Endometrial microvascular endothelial cells (primary cell): ENCODE data around the gene CHPT1. TPM values are rescaled to one million over a fixed set of nuclear protein-coding genes. Genes with fewer than 3 reads are reported as not detected.
"Not testable (repeated sequence)": the region's sequence is repeated elsewhere in the genome, so short reads cannot be mapped to it uniquely, and the experiment has no call there.

Source experiments
- in situ Hi-C: cut with HindIII; loops from 2 replicates; pipeline ENCODE4 v1.10.0; 2017; ENCODE audit warnings: low sequenced_read_pairs, low pct_unique_long_range_greater_than_20kb; ENCODE audit errors: inconsistent ontology term
- total RNA-seq: library from RNA; depleted of rRNA; stranded (reverse); fragments of >200 nt; gene quantifications from one replicate; pipeline ENCODE4 v1.2.3, GENCODE V29; 2015; ENCODE audit errors: inconsistent ontology term

The CHPT1 gene
- total RNA-seq = 32.0 TPM

DNA sequence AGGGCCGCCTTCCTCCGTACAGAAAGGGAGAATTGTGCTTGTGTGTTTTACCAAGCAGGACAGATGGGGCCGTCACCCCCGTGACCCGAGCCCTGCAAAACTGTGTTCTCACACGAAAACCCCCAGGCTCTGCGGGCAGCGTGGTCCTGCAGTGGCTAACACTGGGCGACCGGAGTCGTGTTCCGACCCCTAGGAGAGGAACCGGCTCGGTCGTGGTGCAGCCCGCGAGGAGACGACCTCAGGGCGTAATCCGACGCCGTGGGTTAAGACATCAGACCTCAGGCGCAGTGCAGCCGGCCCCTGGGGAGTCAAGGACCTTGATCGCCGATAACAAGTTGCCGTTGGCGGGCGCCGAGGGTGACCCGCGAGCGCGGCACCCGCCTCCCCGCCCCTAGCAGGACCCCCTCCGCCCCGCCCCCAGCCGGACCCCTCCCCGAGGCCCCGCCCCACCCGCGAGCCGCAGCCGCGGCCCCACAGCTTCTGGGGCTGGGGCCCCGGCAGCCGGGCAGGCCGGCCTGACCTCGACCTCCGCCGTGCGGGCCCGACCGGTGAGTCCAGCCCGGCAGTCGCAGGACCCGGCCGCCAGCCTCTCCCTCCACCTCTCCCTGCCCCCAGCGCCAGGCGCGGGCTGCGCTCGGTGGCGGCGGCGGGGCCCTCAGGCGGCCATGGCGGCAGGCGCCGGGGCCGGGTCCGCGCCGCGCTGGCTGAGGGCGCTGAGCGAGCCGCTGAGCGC lies at the start of gene CHPT1:
TSS of gene CHPT1 (plus strand) at position 444 of the 733 bp plus-strand sequence. CDS start at position 666, 222 bp downstream.
- in situ Hi-C loops = no loop called here

GRCh38 chr12:101647711-101648110 lies 49.7 kb upstream of the CHPT1 start:
- in situ Hi-C loops = no loop called here

- in situ Hi-C loops = no loop called here
These were observed 49.2 kb upstream of the CHPT1 start for GRCh38 chr12:101648195-101648594.

DNA sequence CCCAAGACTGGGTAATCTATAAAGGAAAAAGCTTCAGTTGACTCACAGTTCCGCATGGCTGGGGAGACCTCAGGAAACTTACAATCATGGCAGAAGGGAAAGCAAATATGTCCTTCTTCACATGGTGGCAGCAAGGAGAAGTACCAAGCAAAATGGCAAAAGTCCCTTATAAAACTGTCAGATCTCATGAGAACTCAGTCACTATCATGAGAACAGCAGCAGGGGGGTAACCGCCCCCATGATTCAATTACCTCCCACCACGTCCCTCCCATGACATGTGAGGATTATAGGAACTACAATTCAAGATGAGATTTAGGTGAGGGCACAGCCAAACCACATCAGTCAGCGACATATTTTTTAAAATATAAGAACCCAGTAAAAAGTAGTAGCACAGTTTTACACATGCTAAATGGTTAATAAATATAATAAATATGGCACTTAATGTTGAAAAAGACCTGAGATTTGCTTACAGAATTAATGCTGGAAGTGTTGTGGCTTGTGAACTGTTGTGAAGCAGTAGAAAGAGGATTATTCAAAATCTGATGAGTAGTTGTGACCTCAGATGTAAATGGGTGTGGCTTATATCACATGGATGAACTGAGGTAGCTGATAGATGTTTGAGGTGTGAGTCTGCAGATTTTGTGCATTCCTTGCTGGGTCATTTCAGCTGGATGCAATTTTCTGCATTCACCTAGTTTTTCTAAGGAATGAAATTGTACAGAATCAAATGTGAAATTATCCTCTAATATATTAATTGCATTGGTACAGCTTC lies 46.9 kb upstream of the CHPT1 start:
- in situ Hi-C loops = no loop called here

DNA sequence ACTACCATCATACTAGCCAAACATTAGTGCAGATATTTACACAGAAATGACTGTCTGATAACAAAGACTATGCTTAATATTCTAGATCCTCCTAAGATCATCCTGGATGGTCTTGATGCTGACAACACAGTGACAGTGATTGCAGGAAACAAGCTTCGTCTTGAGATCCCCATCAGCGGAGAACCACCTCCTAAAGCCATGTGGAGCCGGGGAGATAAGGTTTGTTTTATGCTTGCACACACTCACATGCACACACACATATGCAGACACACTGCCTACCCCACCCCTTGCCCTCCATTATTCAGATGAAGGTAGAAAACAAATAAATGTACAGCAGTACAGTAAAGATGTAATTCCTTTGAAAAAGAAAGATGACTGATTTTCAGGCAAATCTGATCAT lies 44.4 kb upstream of the CHPT1 start:
- in situ Hi-C loops = no loop called here

DNA sequence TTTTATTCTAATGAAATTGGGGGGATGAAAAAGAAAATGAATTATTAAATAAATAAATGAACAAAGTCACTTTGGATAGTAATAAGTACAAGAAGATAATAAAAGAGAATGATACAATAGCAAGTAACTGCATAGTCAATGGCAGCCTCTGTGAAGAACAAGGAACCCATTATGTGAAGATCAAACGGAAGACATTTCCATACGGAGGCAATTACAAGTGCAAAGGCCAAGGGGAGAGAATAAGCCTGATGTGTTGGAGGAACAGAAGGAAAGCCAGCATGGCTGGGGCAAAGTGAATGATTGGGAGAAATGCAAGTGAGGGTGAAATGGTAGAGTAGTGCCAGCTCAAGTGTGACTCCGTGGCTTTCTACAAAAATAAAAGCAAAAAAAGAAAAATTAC lies 43.9 kb upstream of the CHPT1 start:
- in situ Hi-C loops = no loop called here

DNA sequence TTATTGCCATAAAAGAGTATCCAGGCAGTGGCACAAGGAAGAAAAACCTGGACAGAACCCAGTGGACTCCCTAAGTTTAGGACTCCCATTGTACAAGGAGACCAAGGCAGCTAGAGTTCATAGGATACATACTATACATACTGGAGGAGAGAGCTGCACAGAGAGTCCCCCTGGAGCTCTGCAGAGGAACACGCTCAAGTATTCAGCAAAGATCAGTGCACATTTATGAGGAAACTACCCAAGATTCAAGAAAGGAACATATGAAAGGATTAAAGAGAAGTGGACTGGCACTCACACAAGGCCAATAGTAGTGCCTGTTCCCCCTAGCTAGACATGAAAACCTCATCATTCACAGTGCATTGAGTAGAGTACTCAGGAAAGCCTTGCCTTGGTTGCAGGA lies 43.0 kb upstream of the CHPT1 start:
- in situ Hi-C loops = no loop called here

GRCh38 chr12:101655393-101655792 lies 42.0 kb upstream of the CHPT1 start:
- in situ Hi-C loops = no loop called here

GRCh38 chr12:101660662-101661061 lies 36.8 kb upstream of the CHPT1 start:
- in situ Hi-C loops = not testable (repeated sequence)

DNA sequence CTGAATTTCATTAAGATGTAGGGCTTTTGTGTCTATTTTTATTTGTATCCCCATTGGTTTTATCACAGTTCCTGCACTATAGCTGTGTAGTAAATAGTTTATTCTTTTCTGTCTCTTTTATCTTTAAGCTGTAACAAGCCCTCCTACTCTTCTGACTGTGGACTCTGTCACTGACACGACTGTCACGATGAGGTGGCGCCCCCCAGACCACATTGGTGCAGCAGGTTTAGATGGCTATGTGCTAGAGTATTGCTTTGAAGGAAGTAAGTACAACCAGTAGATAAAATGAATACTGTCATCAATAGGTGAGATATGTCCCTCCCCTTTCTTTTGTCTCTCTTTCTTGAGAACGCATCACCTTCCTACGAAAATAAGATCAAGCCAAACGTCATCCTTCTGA lies 34.1 kb upstream of the CHPT1 start:
- in situ Hi-C loops = no loop called here

- in situ Hi-C loops = no loop called here
These were observed 32.4 kb upstream of the CHPT1 start for GRCh38 chr12:101664992-101665391.

DNA sequence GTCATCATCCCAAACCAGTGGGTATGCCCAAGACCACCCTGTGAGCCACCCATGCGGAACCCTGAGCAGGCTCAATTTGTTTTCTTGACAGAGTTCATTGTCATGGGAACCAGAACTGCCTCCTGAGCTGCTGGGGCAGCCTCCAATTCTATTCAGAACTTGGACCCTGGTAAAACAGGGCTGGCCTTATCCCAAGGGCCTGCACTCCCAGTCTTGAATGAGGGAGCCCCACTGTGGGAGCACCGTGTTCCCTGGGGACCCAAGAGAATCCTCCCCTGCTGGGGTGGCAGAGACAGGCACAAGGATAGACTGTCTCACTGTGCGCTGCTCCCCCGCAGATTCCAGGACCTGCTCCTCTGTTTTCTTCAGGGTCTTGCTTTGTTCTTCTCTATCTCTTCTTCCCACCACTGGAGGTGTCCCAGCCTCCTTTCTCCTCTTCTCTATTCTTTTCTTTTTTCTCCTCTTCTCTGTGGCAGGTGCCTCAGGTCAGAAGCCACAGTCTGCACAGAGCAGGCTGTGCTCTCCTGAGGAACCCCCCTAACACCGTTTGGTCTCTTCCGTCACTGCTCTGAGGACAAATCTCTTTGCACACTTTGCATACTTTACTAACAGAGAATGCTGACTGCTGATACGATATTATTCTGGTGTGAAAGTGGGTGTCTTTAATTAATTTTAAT lies 31.2 kb upstream of the CHPT1 start:
- in situ Hi-C loops = no loop called here

DNA sequence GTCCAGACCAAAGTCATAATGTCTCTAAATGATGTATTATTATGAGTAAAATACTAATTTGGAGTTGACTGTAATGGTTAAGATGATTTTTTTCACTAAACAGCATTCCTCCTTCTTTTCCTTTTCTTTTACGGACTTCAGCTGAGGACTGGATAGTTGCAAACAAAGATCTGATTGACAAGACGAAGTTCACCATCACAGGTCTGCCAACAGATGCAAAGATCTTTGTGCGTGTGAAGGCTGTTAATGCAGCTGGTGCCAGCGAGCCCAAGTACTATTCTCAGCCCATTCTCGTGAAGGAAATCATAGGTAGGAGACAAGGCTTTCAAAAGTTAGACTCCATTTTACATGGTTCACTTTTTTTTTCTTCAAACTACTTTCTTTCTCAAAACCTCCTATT lies 29.8 kb upstream of the CHPT1 start:
- in situ Hi-C loops = no loop called here

DNA sequence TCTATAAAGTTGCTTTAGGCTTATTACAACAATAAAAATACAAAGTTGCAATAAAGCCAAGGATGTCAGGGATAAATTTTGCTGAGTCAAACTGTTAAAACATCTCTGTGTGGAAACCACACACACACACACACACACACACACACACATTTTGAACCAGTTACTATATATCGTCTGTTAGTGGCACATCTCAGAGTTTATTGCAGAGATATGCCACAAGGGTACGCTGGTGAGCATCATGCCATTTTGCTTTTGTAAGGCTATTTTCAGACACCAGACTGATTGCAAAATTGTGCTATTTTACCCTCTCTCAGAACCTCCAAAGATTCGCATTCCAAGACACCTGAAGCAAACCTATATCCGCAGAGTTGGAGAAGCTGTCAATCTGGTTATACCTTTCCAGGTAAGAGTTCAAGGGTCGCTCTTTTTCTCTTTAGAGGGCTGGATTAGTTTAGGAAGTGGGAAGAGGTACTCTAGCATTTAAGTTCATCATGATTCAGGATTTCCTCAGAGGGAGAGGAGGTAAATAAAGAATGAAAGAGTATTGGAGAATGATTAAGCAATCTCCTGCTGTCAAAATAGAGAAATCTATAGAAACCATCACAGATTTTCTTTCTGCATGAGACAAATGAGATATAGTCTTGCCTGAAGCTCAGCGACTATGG lies 27.3 kb upstream of the CHPT1 start:
- in situ Hi-C loops = no loop called here

GRCh38 chr12:101671157-101671791 lies 26.2 kb upstream of the CHPT1 start:
- in situ Hi-C loops = no loop called here

DNA sequence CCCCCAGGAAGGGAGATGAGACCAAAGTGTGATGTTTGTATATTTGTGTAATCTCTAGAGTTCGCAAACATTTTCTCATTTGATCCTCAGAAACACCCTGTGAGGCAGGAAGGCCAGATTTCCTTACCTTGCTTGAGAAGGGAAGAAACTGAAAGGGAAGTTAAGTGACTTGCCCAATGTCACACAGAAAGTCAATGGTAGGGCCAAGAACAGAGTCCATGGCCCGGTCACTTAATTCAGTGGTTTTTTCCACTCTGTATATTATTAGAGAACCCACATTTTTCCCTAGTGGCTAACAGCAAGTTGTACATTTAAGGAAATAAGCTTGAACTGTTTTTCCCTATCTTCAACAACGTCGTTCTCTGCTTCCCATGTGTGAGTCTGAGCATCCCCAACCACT lies 25.6 kb upstream of the CHPT1 start:
- in situ Hi-C loops = no loop called here

GRCh38 chr12:101675555-101675954 lies 21.9 kb upstream of the CHPT1 start:
- in situ Hi-C loops = no loop called here

GRCh38 chr12:101676497-101676896 lies 20.9 kb upstream of the CHPT1 start:
- in situ Hi-C loops = not testable (repeated sequence)

- in situ Hi-C loops = no loop called here
These were observed 19.4 kb upstream of the CHPT1 start for GRCh38 chr12:101678081-101678480.
